Nephron (organoid): Measurements from ENCODE around the gene TESPA1.
"Not testable (repeated sequence)": the region's sequence is repeated elsewhere in the genome, so short reads cannot be mapped to it uniquely, and the experiment has no call there.

Experiments
- H3K27ac Mint-ChIP-seq, 3 experiments: 2 replicates each; pipeline ENCODE4 v1.8.0; 2020; ENCODE audit warnings: mixed read lengths in 3 of 3, mild to moderate bottlenecking in 2 of 3, moderate library complexity in 1 of 3
- H3K27me3 Mint-ChIP-seq: 2 replicates; pipeline ENCODE4 v1.8.0; 2021; ENCODE audit warnings: low read depth, mild to moderate bottlenecking, moderate library complexity, mixed read lengths
- H3K36me3 Mint-ChIP-seq: 2 replicates; pipeline ENCODE4 v1.8.0; 2020; ENCODE audit warnings: low read depth, mixed read lengths
- H3K4me1 Mint-ChIP-seq: 2 replicates; pipeline ENCODE4 v1.8.0; 2020; ENCODE audit warnings: mixed read lengths
- H3K4me3 Mint-ChIP-seq, 3 experiments: 2 replicates each; pipeline ENCODE4 v1.8.0; 2020; ENCODE audit warnings: mild to moderate bottlenecking in 3 of 3, mixed read lengths in 3 of 3, moderate library complexity in 2 of 3
- H3K9me3 Mint-ChIP-seq: 2 replicates; pipeline ENCODE4 v1.8.0; 2020; ENCODE audit warnings: mixed read lengths
- CTCF ChIP-seq, 3 experiments: fragments of 200-600 bp; sonication (generic); IDR thresholded peaks; one replicate each; pipeline ENCODE4 v1.5.0; 2021; ENCODE audit warnings: antibody characterized with exemption in 3 of 3; ENCODE audit not compliant: unreplicated experiment in 3 of 3

TESPA1 gene

DNA sequence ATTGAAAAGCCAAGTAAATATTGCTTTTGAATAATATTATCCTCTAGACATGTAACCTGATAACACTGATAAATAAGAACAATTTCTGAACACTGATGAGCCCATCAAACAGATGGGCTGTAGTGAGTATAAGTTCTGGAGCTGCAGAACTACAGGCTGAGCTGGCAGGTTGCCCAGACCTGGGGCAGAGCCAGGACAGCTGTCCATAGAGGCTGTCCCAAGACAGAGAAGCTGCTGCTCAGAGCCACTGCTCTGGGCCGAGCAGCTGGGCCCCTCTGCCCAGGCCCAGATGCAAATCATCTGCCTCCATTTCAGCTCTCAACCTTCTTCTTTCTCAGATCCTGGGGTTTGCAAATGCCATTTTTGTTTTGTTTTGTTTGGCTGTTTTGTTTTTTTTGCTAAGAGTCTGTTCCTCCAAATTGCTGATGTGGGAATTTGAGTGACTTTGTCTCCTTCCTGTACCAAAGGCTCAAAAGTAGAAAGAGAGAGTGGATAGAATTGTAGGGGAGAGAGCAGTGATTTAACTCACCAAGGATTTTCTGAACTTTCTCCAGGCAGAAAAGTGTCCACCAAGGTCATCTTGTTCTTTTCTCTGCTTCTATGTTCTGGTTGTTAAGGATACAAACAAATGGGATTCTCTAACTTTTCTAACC, 4.0 kb upstream of the TESPA1 start:
- peak overlapping the region; percentile 63 to 81 (median 69) for H3K27ac Mint-ChIP-seq

DNA sequence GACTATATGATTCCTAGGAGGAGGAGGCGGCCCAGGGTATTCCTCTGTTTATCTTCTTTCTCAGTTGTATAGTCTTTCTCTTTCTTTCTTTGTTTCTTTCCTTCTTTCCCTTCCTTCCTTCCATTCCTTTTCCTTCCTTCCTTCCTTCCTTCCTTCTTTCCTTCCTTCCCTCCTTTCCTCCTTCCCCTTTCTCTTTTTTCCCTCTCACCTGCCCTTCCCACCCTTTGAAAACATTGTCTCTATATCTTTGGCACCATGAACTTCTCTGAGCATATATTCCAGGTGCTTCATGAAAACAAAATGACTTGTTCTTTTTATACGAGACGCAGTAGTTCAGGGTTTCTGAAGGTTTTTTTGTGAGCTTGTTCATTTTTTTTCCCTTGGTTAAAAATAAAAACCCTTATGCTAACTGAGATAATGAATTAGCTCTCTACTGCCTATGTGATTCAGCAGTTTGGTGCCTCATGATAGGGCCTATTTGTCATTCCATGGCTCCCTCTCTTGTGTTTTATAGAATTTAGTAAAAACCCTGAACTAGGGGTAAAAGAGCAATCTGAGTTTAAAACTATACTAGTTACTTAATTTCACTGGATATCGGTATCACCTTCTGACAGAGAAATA, 3.2 kb upstream of the TESPA1 start:
- Mint-ChIP-seq H3K36me3 (no peaks in the 10 kb centered on the region), H3K27me3 (no peaks in the 10 kb centered on the region), H3K9me3 (no peaks in the 10 kb centered on the region), H3K27ac (no peak overlapping the region), H3K4me1 (peaks cover 14% of the 10 kb centered on the region), H3K4me3 (no peak overlapping the region)
- no peak for TF ChIP-seq CTCF (IDR thresholded peaks at IDR 0.05; ENCODE audit: unreplicated experiment in 3 of 3)

More for the DNA sequence above, 4.0 kb upstream of the TESPA1 start:
- Mint-ChIP-seq H3K36me3 (no peaks in the 10 kb centered on the region), H3K4me3 (no peak overlapping the region), H3K9me3 (no peaks in the 10 kb centered on the region), H3K4me1 (peaks cover 14% of the 10 kb centered on the region), H3K27me3 (no peaks in the 10 kb centered on the region)
- TF ChIP-seq CTCF (IDR thresholded peaks at IDR 0.05; ENCODE audit: unreplicated experiment in 3 of 3), result no peak

DNA sequence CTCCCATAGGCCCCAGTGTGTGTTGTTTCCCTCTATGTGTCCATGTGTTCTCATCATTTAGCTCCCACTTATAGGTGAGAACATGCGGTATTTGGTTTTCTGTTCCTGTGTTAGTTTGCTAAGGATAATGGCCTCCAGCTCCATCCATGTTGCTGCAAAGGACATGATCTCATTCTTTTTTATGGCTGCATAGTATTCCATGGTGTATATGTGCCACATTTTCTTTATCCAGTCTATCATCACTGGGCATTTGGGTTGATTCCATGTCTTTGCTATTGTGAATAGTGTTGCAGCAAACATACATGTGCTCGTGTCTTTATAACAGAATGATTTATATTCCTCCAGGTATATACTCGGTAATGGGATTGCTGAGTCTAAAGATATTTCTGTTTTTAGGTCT, 2.2 kb upstream of the TESPA1 start:
- not testable (repeated sequence) for H3K27me3 Mint-ChIP-seq, H3K27ac Mint-ChIP-seq, H3K4me3 Mint-ChIP-seq, H3K9me3 Mint-ChIP-seq, H3K36me3 Mint-ChIP-seq
- H3K4me1 Mint-ChIP-seq, result peaks cover 14% of the 10 kb centered on the region

- H3K9me3 Mint-ChIP-seq, result no peaks in the 10 kb centered on the region
- H3K27me3 Mint-ChIP-seq, result no peaks in the 10 kb centered on the region
These were observed 943 bp downstream of the TESPA1 start for GRCh38 chr12:54983536-54984101.

GRCh38 chr12:54981796-54982195, 2.8 kb downstream of the TESPA1 start:
- Mint-ChIP-seq H3K9me3 (no peaks in the 10 kb centered on the region), H3K4me3 (no peak overlapping the region), H3K4me1 (no peaks in the 10 kb centered on the region), H3K27me3 (no peaks in the 10 kb centered on the region), H3K27ac (no peak overlapping the region), H3K36me3 (no peaks in the 10 kb centered on the region)
- no peak for TF ChIP-seq CTCF (IDR thresholded peaks at IDR 0.05; ENCODE audit: unreplicated experiment in 3 of 3)

More at GRCh38 chr12:54983536-54984101, 943 bp downstream of the TESPA1 start:
- H3K4me3 Mint-ChIP-seq, result no peak overlapping the region
- peaks cover 3% of the 10 kb centered on the region for H3K4me1 Mint-ChIP-seq
- no peaks in the 10 kb centered on the region for H3K36me3 Mint-ChIP-seq
- H3K27ac Mint-ChIP-seq, result no peak overlapping the region
- TF ChIP-seq CTCF (IDR thresholded peaks at IDR 0.05; ENCODE audit: unreplicated experiment in 3 of 3), result no peak

DNA sequence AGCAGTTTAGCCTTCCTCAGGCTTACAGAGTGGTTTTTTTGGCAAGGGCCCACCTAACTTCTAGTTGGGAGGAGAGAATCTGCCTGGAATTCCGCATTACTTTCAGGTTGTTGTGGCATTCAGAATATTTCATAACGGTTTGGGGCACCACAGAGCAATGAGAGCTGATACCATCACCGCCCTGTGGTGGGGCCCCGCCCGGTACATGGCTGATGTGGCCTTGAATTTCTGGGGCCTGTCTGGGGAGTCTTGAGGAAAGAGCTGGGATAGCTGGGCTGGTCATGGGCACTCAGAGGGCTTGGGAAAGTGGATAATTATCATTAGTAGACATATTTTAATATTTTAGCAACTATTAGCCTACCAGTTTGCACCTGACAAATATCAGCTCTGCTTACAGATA, 4.2 kb downstream of the TESPA1 start:
- H3K36me3 Mint-ChIP-seq, result no peaks in the 10 kb centered on the region
- H3K27ac Mint-ChIP-seq, result no peak overlapping the region
- no peak overlapping the region for H3K4me3 Mint-ChIP-seq
- no peaks in the 10 kb centered on the region for H3K9me3 Mint-ChIP-seq
- no peaks in the 10 kb centered on the region for H3K27me3 Mint-ChIP-seq
- H3K4me1 Mint-ChIP-seq, result no peaks in the 10 kb centered on the region
- no peak for TF ChIP-seq CTCF (IDR thresholded peaks at IDR 0.05; ENCODE audit: unreplicated experiment in 3 of 3)
